T-cell (primary cell): Measurements from ENCODE around the gene TMEM178A. TPM values are rescaled to one million over a fixed set of nuclear protein-coding genes. Genes with fewer than 3 reads are reported as not detected.

ENCODE experiments used
- ATAC-seq, 4 experiments: fragments of 200-7000 bp in 3 of 4; fragments of 150-1000 bp in 1 of 4; cut with Tn5 transposase; replicated peaks in 1 of 4; 1 replicate in 3 of 4; 2 replicates in 1 of 4; pipeline ENCODE4 v1.10.0; 2021; ENCODE audit warnings: moderate library complexity in 3 of 4, mild to moderate bottlenecking in 2 of 4, moderate number of reproducible peaks in 1 of 4
- CTCF ChIA-PET, 2 donors: fragments of 300-600 bp; sonication (Branson Sonifier 250); formaldehyde crosslinking; loops; one replicate each; lab custom pipeline; 2022; ENCODE audit warnings: antibody characterized with exemption in 2 of 2; lab: Charles Lee
- POLR2A ChIA-PET, 2 donors: fragments of 300-600 bp; sonication (Branson Sonifier 250); formaldehyde crosslinking; loops; one replicate each; lab custom pipeline; 2022; ENCODE audit warnings: antibody characterized with exemption in 2 of 2; lab: Charles Lee
- DNase-seq, 35 experiments: peaks; one replicate each; pipeline versions ENCODE4 v3.0.0 to v3.0.0-alpha.2; 2013 to 2023
- H3K27ac ChIP-seq: one replicate; pipeline ENCODE4 v1.5.1; 2013; ENCODE audit warnings: low read length
- H3K27me3 ChIP-seq, 2 experiments: replicated peaks in 1 of 2; 1 replicate in 1 of 2; 2 replicates in 1 of 2; pipeline versions ENCODE4 v1.6.1 to v1.7.0; 2013; ENCODE audit warnings: low read length in 1 of 2, mixed read lengths in 1 of 2; ENCODE audit not compliant: control insufficient read depth in 2 of 2, insufficient read depth in 2 of 2; ENCODE audit errors: extremely low read depth in 1 of 2
- H3K36me3 ChIP-seq, 2 donors: 1 replicate in 1 of 2; 2 replicates in 1 of 2; pipeline versions ENCODE4 v1.6.1 to v1.7.0; 2013; ENCODE audit warnings: low read length in 1 of 2; ENCODE audit not compliant: control insufficient read depth in 2 of 2, insufficient read depth in 1 of 2; ENCODE audit errors: extremely low read depth in 1 of 2
- H3K4me1 ChIP-seq, 2 experiments: 1 replicate in 1 of 2; 2 replicates in 1 of 2; pipeline versions ENCODE4 v1.6.1 to v1.7.0; 2013; ENCODE audit warnings: low read length in 2 of 2, mixed read lengths in 1 of 2; ENCODE audit not compliant: insufficient read depth in 2 of 2, control insufficient read depth in 1 of 2; ENCODE audit errors: extremely low read depth in 1 of 2
- H3K4me3 ChIP-seq, 2 donors: 1 replicate in 1 of 2; 2 replicates in 1 of 2; pipeline versions ENCODE4 v1.5.1 to v1.7.0; 2013; ENCODE audit warnings: mild to moderate bottlenecking in 2 of 2, low read length in 1 of 2, moderate library complexity in 1 of 2; ENCODE audit not compliant: control insufficient read depth in 1 of 2; ENCODE audit errors: extremely low read depth in 1 of 2
- H3K9me3 ChIP-seq: 2 replicates; pipeline ENCODE4 v1.7.0; 2013
- H3K27ac Mint-ChIP-seq, 2 donors: one replicate each; pipeline ENCODE4 v1.8.0; 2020 to 2021; ENCODE audit warnings: mild to moderate bottlenecking in 2 of 2, mixed read lengths in 2 of 2
- H3K27me3 Mint-ChIP-seq, 2 donors: one replicate each; pipeline ENCODE4 v1.8.0; 2021 to 2022; ENCODE audit warnings: mixed read lengths in 2 of 2
- H3K36me3 Mint-ChIP-seq: one replicate; pipeline ENCODE4 v1.8.0; 2021; ENCODE audit warnings: mixed read lengths
- H3K4me1 Mint-ChIP-seq, 3 donors: one replicate each; pipeline ENCODE4 v1.8.0; 2020 to 2022; ENCODE audit warnings: mixed read lengths in 3 of 3, mild to moderate bottlenecking in 1 of 3
- H3K4me3 Mint-ChIP-seq, 3 donors: one replicate each; pipeline ENCODE4 v1.8.0; 2020 to 2022; ENCODE audit warnings: mild to moderate bottlenecking in 3 of 3, mixed read lengths in 3 of 3, moderate library complexity in 3 of 3
- H3K9me3 Mint-ChIP-seq, 3 donors: one replicate each; pipeline ENCODE4 v1.8.0; 2020 to 2022; ENCODE audit warnings: mixed read lengths in 3 of 3
- WGBS: methylation state at CpG from one replicate; pipeline ENCODE4 v1.1.5; 2013; ENCODE audit warnings: missing lambda C conversion rate; ENCODE audit not compliant: insufficient coverage; 5-methylcytosine and 5-hydroxymethylcytosine counted together
- total RNA-seq, 35 experiments: library from RNA in 6 of 35; stranded (reverse) in 6 of 35; fragments of 120-200 nt in 1 of 35; gene quantifications; one replicate each; pipeline versions ENCODE4 v1.2.1 to v1.2.4 and lab custom pipeline; 2013 to 2026

Gene TMEM178A
- total RNA-seq, 5 donors from 2014 or later (not counting 1 experiment from before 2014, with no cell fraction given): 0.32 to 0.47 (median 0.45) TPM; not detected in 2

- Mint-ChIP-seq H3K4me3 (no peak overlapping the region), H3K27ac (no peak overlapping the region), H3K36me3 (peaks cover 77% of the 10 kb centered on the region), H3K9me3 (no peaks in the 10 kb centered on the region), H3K4me1 (peaks cover 0 to 1% (median 0%) of the 10 kb centered on the region in 3 donors), H3K27me3 (no peaks in the 10 kb centered on the region)
- H3K9me3 ChIP-seq: no peaks in the 10 kb centered on the region
- H3K4me3 ChIP-seq: no peak overlapping the region
- no peaks in the 10 kb centered on the region for H3K27me3 ChIP-seq
- WGBS: 100% methylated on average over 1 of the region's 4 CpGs
- ATAC-seq: no peak
- H3K27ac ChIP-seq: no peak overlapping the region
- POLR2A ChIA-PET: no interaction called here
- CTCF ChIA-PET: no interaction called here
- DNase-seq: no peak
- peaks cover 0 to 60% of the 10 kb centered on the region in 2 donors for H3K36me3 ChIP-seq
- no peaks in the 10 kb centered on the region for H3K4me1 ChIP-seq
These were observed 91.4 kb downstream of the TMEM178A start for GRCh38 chr2:39757156-39757555.

GRCh38 chr2:39762448-39762847 is 96.7 kb downstream of the TMEM178A start:
- ChIA-PET POLR2A (no interaction called here), CTCF (no interaction called here)
- H3K9me3 ChIP-seq: no peaks in the 10 kb centered on the region
- H3K4me1 Mint-ChIP-seq: peaks cover 0 to 1% (median 0%) of the 10 kb centered on the region in 3 donors
- H3K9me3 Mint-ChIP-seq: no peaks in the 10 kb centered on the region
- peaks cover 72% of the 10 kb centered on the region for H3K36me3 Mint-ChIP-seq
- no peaks in the 10 kb centered on the region for H3K27me3 ChIP-seq
- no CpG with 5 or more reads among the region's 2 CpGs for WGBS
- no peak overlapping the region for H3K4me3 Mint-ChIP-seq
- no peaks in the 10 kb centered on the region for H3K27me3 Mint-ChIP-seq
- H3K27ac ChIP-seq: no peak overlapping the region
- H3K27ac Mint-ChIP-seq: no peak overlapping the region
- peaks cover 0 to 34% of the 10 kb centered on the region in 2 donors for H3K36me3 ChIP-seq
- ATAC-seq: no peak
- no peak overlapping the region for H3K4me3 ChIP-seq
- no peaks in the 10 kb centered on the region for H3K4me1 ChIP-seq
- DNase-seq: no peak

Other genes starting within 250 kb of the TMEM178A start
- 10 to 100 TPM; 13.8 to 27.0 (median 17.4) TPM for gene MAP4K3, start 228.6 kb upstream of the TMEM178A start, total RNA-seq
- gene THUMPD2, start 113.3 kb downstream of the TMEM178A start, total RNA-seq: 10 to 100 TPM in 3 of 5 donors, 1 to 10 TPM in 2; 7.9 to 12.0 (median 11.8) TPM